Heart right ventricle (tissue), 16 donors: ENCODE results near the gene NOP16. TPM values are rescaled to one million over a fixed set of nuclear protein-coding genes. Genes with fewer than 3 reads are reported as not detected.

ENCODE experiments used
- ATAC-seq, 8 donors: fragments of 200-7000 bp; cut with Tn5 transposase; one replicate each; pipeline ENCODE4 v1.9.1; 2020; ENCODE audit warnings: mild to moderate bottlenecking in 8 of 8, moderate library complexity in 8 of 8, moderate number of reproducible peaks in 1 of 8
- DNase-seq, 2 donors: peaks; one replicate each; pipeline ENCODE4 v3.0.0-alpha.2; 2020
- H3K27ac ChIP-seq, 10 donors: fragments of 200-600 bp; sonication (generic) in 2 of 10; one replicate each; pipeline versions ENCODE4 v1.5.0 to v1.8.0; 2020 to 2022; ENCODE audit warnings: mild to moderate bottlenecking in 3 of 10
- H3K27me3 ChIP-seq, 7 donors: fragments of 200-600 bp; one replicate each; pipeline ENCODE4 v1.8.0; 2021 to 2022; ENCODE audit warnings: mild to moderate bottlenecking in 2 of 7
- H3K36me3 ChIP-seq, 9 donors: fragments of 200-600 bp; sonication (generic) in 1 of 9; one replicate each; pipeline versions ENCODE4 v1.5.0 to v1.8.0; 2020 to 2022; ENCODE audit warnings: mild to moderate bottlenecking in 2 of 9
- H3K4me1 ChIP-seq, 9 donors: fragments of 200-600 bp; sonication (generic) in 1 of 9; one replicate each; pipeline versions ENCODE4 v1.5.0 to v1.8.0; 2020 to 2022; ENCODE audit warnings: mild to moderate bottlenecking in 4 of 9
- H3K4me3 ChIP-seq, 10 donors: fragments of 200-600 bp; sonication (generic) in 2 of 10; one replicate each; pipeline versions ENCODE4 v1.5.0 to v1.8.0; 2020 to 2022; ENCODE audit warnings: mild to moderate bottlenecking in 7 of 10, moderate library complexity in 2 of 10
- H3K9me3 ChIP-seq, 11 donors: fragments of 200-600 bp in 10 of 11; sonication (generic) in 2 of 11; one replicate each; pipeline versions ENCODE4 v1.5.0 to v1.8.0; 2013 to 2022; ENCODE audit warnings: mild to moderate bottlenecking in 2 of 11, control low read depth in 1 of 11, moderate library complexity in 1 of 11
- CTCF ChIP-seq, 9 donors: fragments of 200-600 bp; sonication (generic) in 2 of 9; IDR thresholded peaks; one replicate each; pipeline versions ENCODE4 v1.5.0 to v1.8.0; 2021 to 2022; ENCODE audit warnings: antibody characterized with exemption in 9 of 9, mild to moderate bottlenecking in 5 of 9, moderate library complexity in 1 of 9
- WGBS, 2 donors: extraction: QIAGEN DNeasy Blood & Tissue Kit; methylation state at CpG; one replicate each; pipeline ENCODE4 v1.1.7; 2013; ENCODE audit warnings: inconsistent platforms in 1 of 2; 5-methylcytosine and 5-hydroxymethylcytosine counted together
- intact Hi-C, 10 donors: fragments of 100-400 bp; cut with DNase I; formaldehyde crosslinking; loops; one replicate each; pipeline versions ENCODE4 v1.11.1 to v1.14.2; 2022
- polyA plus RNA-seq, 2 donors: library from polyadenylated mRNA; stranded (reverse); fragments of 200-250 nt; gene quantifications; one replicate each; pipeline ENCODE4 v1.2.3, GENCODE V29; 2013
- total RNA-seq, 10 donors: library from RNA; stranded (reverse); fragmentation: NEBNext Ultra II Directional in 3 of 10; extraction: Animal tissue kit (Norgen Biotek cat#: 25700) in 3 of 10; gene quantifications; one replicate each; pipeline versions ENCODE4 v1.2.1 to v1.2.4, GENCODE V29; 2021 to 2023
- donor health status: Arrhythmogenic right ventricular cardiomyopathy.
- donor health status: ischemic (EF 13 %, LVEDD 7.1; RV severe dilation, severe dysfunction).
- donor health status: healthy with polysubstance abuse.
- donor health status: DM: no; HTN: yes; CAD: no.
- donor health status: DM: no; HTN: no; CAD: no.
- donor health status: ischemic (EF 25% LVEDD 6.9; RV normal size, moderate dysfunction).
- donor health status: ischemic (EF 25% LVEDD 5.7; RV mildly dilated, moderate dysfunction).
- donor health status: healthy.
- donor health status: DM: yes; HTN: yes; CAD: no.
- donor health status: Ischemic cardiomyopathy.
- donor health status: ischemic (EF 35%, LVEDD 5.7; RV mildly dilated, moderate dysfunction).
- donor health status: nonischemic (EF 11% LVEDD 7.7; RV severe dilation, severe dysfunction).
- donor health status: DM: yes; HTN: yes; CAD: no.
- donor health status: PGD.
- donor health status: ischemic (EF 29% LVEDD 5.4; RV normal size, mild dysfunction).
- donor health status: nonischemic (EF 23%, LVEDD 6.1; RV moderate dilation, normal function).

The NOP16 gene
- total and polyA plus RNA-seq, 12 donors: 11.3 to 84.0 (median 19.1) TPM

- no peak for TF ChIP-seq CTCF (IDR thresholded peaks at IDR 0.05)
- peaks cover 7 to 39% (median 31%) of the 10 kb centered on the region in 9 donors for H3K4me1 ChIP-seq
- ATAC-seq (peak in 2 of 8 donors; percentile 41 to 55), DNase-seq (no peak)
- peak overlapping the region in 9 of 10 donors; percentile 39 to 77 (median 58) for H3K27ac ChIP-seq
- H3K4me3 ChIP-seq: no peak overlapping the region
- peaks cover 0 to 77% (median 16%) of the 10 kb centered on the region in 9 donors for H3K36me3 ChIP-seq
- no peaks in the 10 kb centered on the region for H3K9me3 ChIP-seq
- intact Hi-C loops: loop anchor here in 1 of 10 donors (5.0 kb wide), 1 partner anchor 39 kb away; the partner anchor contains the start of gene KIAA1191
- no peaks in the 10 kb centered on the region for H3K27me3 ChIP-seq
- 55 to 57% methylated on average over 22 of the region's 22 CpGs for WGBS, 2 donors
Measured at GRCh38 chr5:176401281-176402205, 13.1 kb upstream of the NOP16 start.

- peaks cover 7 to 47% (median 32%) of the 10 kb centered on the region in 9 donors for H3K4me1 ChIP-seq
- H3K36me3 ChIP-seq: peaks cover 0 to 77% (median 7%) of the 10 kb centered on the region in 9 donors
- no peak overlapping the region for H3K4me3 ChIP-seq
- peak in 5 of 8 donors; percentile 4 to 40 (median 22) for ATAC-seq
- no peak for TF ChIP-seq CTCF (IDR thresholded peaks at IDR 0.05)
- WGBS, 2 donors: 62 to 70% methylated on average over 17 of the region's 17 CpGs
- H3K27me3 ChIP-seq: no peaks in the 10 kb centered on the region
- peak overlapping the region in 8 of 10 donors; percentile 39 to 77 (median 64) for H3K27ac ChIP-seq
- no peak for DNase-seq
- intact Hi-C loops: loop anchor here in 1 of 10 donors (5.0 kb wide), 1 partner anchor 38 kb away; the partner anchor contains the start of gene KIAA1191
- H3K9me3 ChIP-seq: no peaks in the 10 kb centered on the region
Measured at GRCh38 chr5:176400382-176401156, 12.2 kb upstream of the NOP16 start.

- Histone ChIP-seq H3K4me1 (peaks cover 7 to 54% (median 37%) of the 10 kb centered on the region in 9 donors), H3K27me3 (no peaks in the 10 kb centered on the region), H3K36me3 (peaks cover 0 to 74% (median 0%) of the 10 kb centered on the region in 9 donors), H3K27ac (no peak overlapping the region), H3K4me3 (no peak overlapping the region), H3K9me3 (no peaks in the 10 kb centered on the region)
- DNase-seq (no peak), ATAC-seq (no peak)
- TF ChIP-seq CTCF (IDR thresholded peaks at IDR 0.05): no peak
- intact Hi-C loops: no loop called here
- 92% methylated on average over 18 of the region's 18 CpGs for WGBS, 2 donors
Measured at GRCh38 chr5:176397736-176398420, 9.5 kb upstream of the NOP16 start.
